Stimulated activated CD4-positive, alpha-beta T cell treated with anti-CD3 and anti-CD28 coated beads, Interleukin-4, amount 100 ng/mL, for 48 hours (primary cell): ENCODE results near the gene METRNL.
"Not testable (repeated sequence)": the region's sequence is repeated elsewhere in the genome, so short reads cannot be mapped to it uniquely, and the experiment has no call there.

Experiments used
- DNase-seq, 2 donors: peaks; one replicate each; pipeline ENCODE4 v3.0.0-alpha.2; 2020; ENCODE audit warnings: low read depth in 2 of 2

METRNL gene

GRCh38 chr17:83106913-83107655, 27.7 kb downstream of the METRNL start:
- no peak for DNase-seq

GRCh38 chr17:83107656-83108048, 28.2 kb downstream of the METRNL start:
- DNase-seq: no peak

- no peak for DNase-seq
Measured at GRCh38 chr17:83108709-83109108, 29.3 kb downstream of the METRNL start.

GRCh38 chr17:83109386-83109785, 30.0 kb downstream of the METRNL start:
- no peak for DNase-seq

- DNase-seq: no peak
Measured at GRCh38 chr17:83109793-83110645, 30.6 kb downstream of the METRNL start.

- DNase-seq: no peak
Measured at GRCh38 chr17:83110735-83111134, 31.3 kb downstream of the METRNL start.

GRCh38 chr17:83111516-83112282, 32.3 kb downstream of the METRNL start:
- DNase-seq: no peak

GRCh38 chr17:83113381-83113780, 34.0 kb downstream of the METRNL start:
- no peak for DNase-seq

GRCh38 chr17:83113792-83114191, 34.4 kb downstream of the METRNL start:
- no peak for DNase-seq

- DNase-seq: no peak
Measured at GRCh38 chr17:83114706-83115105, 35.3 kb downstream of the METRNL start.

GRCh38 chr17:83115202-83115651, 35.8 kb downstream of the METRNL start:
- DNase-seq: no peak

- no peak for DNase-seq
Measured at GRCh38 chr17:83115832-83116231, 36.4 kb downstream of the METRNL start.

- DNase-seq: no peak
Measured at GRCh38 chr17:83116311-83116771, 36.9 kb downstream of the METRNL start.

- no peak for DNase-seq
Measured at GRCh38 chr17:83116783-83117555, 37.6 kb downstream of the METRNL start.

- DNase-seq: no peak
Measured at GRCh38 chr17:83117583-83117982, 38.2 kb downstream of the METRNL start.

- DNase-seq: no peak
Measured at GRCh38 chr17:83118071-83118841, 38.8 kb downstream of the METRNL start.

GRCh38 chr17:83119987-83120864, 40.8 kb downstream of the METRNL start:
- no peak for DNase-seq

GRCh38 chr17:83121473-83121872, 42.1 kb downstream of the METRNL start:
- not testable (repeated sequence) for DNase-seq
